Smooth muscle cell (in vitro differentiated cells): ENCODE measurements around the gene GPR141. TPM values are rescaled to one million over a fixed set of nuclear protein-coding genes. Genes with fewer than 3 reads are reported as not detected.

Experiments
- DNase-seq: peaks from one replicate; lab custom pipeline; 2025; ENCODE audit not compliant: unreplicated experiment; lab: John Stamatoyannopoulos, UW
- H2AFZ ChIP-seq: fragments of 200-600 bp; sonication (generic); 2 replicates; pipeline ENCODE4 v1.6.0; 2016; ENCODE audit warnings: antibody characterized with exemption, low read depth, mild to moderate bottlenecking
- H3F3A ChIP-seq: fragments of 200-600 bp; sonication (generic); 2 replicates; pipeline ENCODE4 v1.6.0; 2017; ENCODE audit warnings: antibody characterized with exemption, low read depth
- H3K27ac ChIP-seq: fragments of 200-600 bp; sonication (generic); 2 replicates; pipeline ENCODE4 v1.5.1; 2016; ENCODE audit warnings: low read depth, mild to moderate bottlenecking
- H3K27me3 ChIP-seq: fragments of 200-600 bp; sonication (generic); 2 replicates; pipeline ENCODE4 v1.6.1; 2016; ENCODE audit warnings: low read depth, mild to moderate bottlenecking
- H3K36me3 ChIP-seq: fragments of 200-600 bp; sonication (generic); 2 replicates; pipeline ENCODE4 v1.5.1; 2016; ENCODE audit warnings: low read depth
- H3K4me1 ChIP-seq: fragments of 200-600 bp; sonication (generic); 2 replicates; pipeline ENCODE4 v1.5.1; 2016; ENCODE audit warnings: low read depth
- H3K4me2 ChIP-seq: fragments of 200-600 bp; sonication (generic); 2 replicates; pipeline ENCODE4 v1.6.0; 2016; ENCODE audit warnings: mild to moderate bottlenecking
- H3K4me3 ChIP-seq: fragments of 200-600 bp; sonication (generic); 2 replicates; pipeline ENCODE4 v1.5.1; 2016; ENCODE audit warnings: mild to moderate bottlenecking
- H3K79me2 ChIP-seq: fragments of 200-600 bp; sonication (generic); 2 replicates; pipeline ENCODE4 v1.6.0; 2016; ENCODE audit warnings: low read depth, mild to moderate bottlenecking
- H3K9ac ChIP-seq: fragments of 200-600 bp; sonication (generic); 2 replicates; pipeline ENCODE4 v1.6.0; 2016; ENCODE audit warnings: low read depth
- H3K9me3 ChIP-seq: fragments of 200-600 bp; sonication (generic); replicated peaks from 2 replicates; pipeline ENCODE4 v1.5.1; 2016; ENCODE audit warnings: low read depth
- H4K20me1 ChIP-seq: fragments of 200-600 bp; sonication (generic); 2 replicates; pipeline ENCODE4 v1.6.0; 2016; ENCODE audit warnings: low read depth
- CTCF ChIP-seq: fragments of 200-600 bp; sonication (generic); IDR thresholded peaks from 2 replicates; pipeline ENCODE4 v1.5.1; 2017; ENCODE audit warnings: borderline replicate concordance, mild to moderate bottlenecking, antibody characterized with exemption; ENCODE audit not compliant: insufficient read depth, poor library complexity, severe bottlenecking
- WGBS: methylation state at CpG from one replicate; pipeline ENCODE4 v1.1.7; 2016; ENCODE audit warnings: low lambda C conversion rate; 5-methylcytosine and 5-hydroxymethylcytosine counted together
- polyA plus RNA-seq: library from polyadenylated mRNA; unstranded; fragments of >200 nt; fragmentation: Nextera tagmentation; extraction: Ambion mirVana; gene quantifications from 2 replicates; pipeline ENCODE4 v1.2.1, GENCODE V29; 2016
- total RNA-seq: library from RNA; depleted of rRNA; stranded (reverse); fragments of >200 nt; gene quantifications from 2 replicates; pipeline ENCODE4 v1.2.3, GENCODE V29; 2014

GPR141 gene
- total and polyA plus RNA-seq, 2 experiments from 2014 or later = 2.5 TPM; not detected in 1

- no peak overlapping the region for H3K4me3 ChIP-seq
- H3K36me3 ChIP-seq = no peaks in the 10 kb centered on the region
- H3K9ac ChIP-seq = no peak overlapping the region
- H3F3A ChIP-seq = no peaks in the 10 kb centered on the region
- no peak overlapping the region for H2AFZ ChIP-seq
- TF ChIP-seq CTCF = no peak
- H3K4me1 ChIP-seq = no peaks in the 10 kb centered on the region
- H3K27ac ChIP-seq = no peak overlapping the region
- no peak overlapping the region for H3K4me2 ChIP-seq
- H4K20me1 ChIP-seq = no peaks in the 10 kb centered on the region
- WGBS = 81% methylated on average over 5 of the region's 5 CpGs
- H3K27me3 ChIP-seq = no peaks in the 10 kb centered on the region
- DNase-seq = no peak
- no peaks in the 10 kb centered on the region for H3K79me2 ChIP-seq
- no peaks in the 10 kb centered on the region for H3K9me3 ChIP-seq
These were observed 23.2 kb downstream of the GPR141 start for GRCh38 chr7:37706804-37707203.

- Histone ChIP-seq H3F3A (no peaks in the 10 kb centered on the region), H3K27me3 (no peaks in the 10 kb centered on the region), H3K4me2 (no peak overlapping the region), H3K9ac (no peak overlapping the region), H3K79me2 (no peaks in the 10 kb centered on the region), H3K27ac (no peak overlapping the region), H2AFZ (no peak overlapping the region), H3K4me3 (no peak overlapping the region), H3K4me1 (no peaks in the 10 kb centered on the region), H3K9me3 (no peaks in the 10 kb centered on the region), H4K20me1 (no peaks in the 10 kb centered on the region), H3K36me3 (no peaks in the 10 kb centered on the region)
- WGBS = 74% methylated on average over 4 of the region's 4 CpGs
- no peak for DNase-seq
- TF ChIP-seq CTCF = no peak
These were observed 24.4 kb downstream of the GPR141 start for GRCh38 chr7:37707754-37708485.

GRCh38 chr7:37709631-37710509 is 26.3 kb downstream of the GPR141 start:
- Histone ChIP-seq H3K27me3 (no peaks in the 10 kb centered on the region), H3K4me3 (no peak overlapping the region), H3K36me3 (no peaks in the 10 kb centered on the region), H3K9me3 (no peaks in the 10 kb centered on the region), H2AFZ (no peak overlapping the region), H3K27ac (no peak overlapping the region), H3K79me2 (no peaks in the 10 kb centered on the region), H4K20me1 (no peaks in the 10 kb centered on the region), H3F3A (no peaks in the 10 kb centered on the region), H3K9ac (no peak overlapping the region), H3K4me1 (no peaks in the 10 kb centered on the region), H3K4me2 (no peak overlapping the region)
- no peak for TF ChIP-seq CTCF
- WGBS = 93% methylated on average over 5 of the region's 5 CpGs
- no peak for DNase-seq
